Endothelial cell of umbilical vein (primary cell): ENCODE results near the gene TPM1.

Experiments used
- CTCF ChIP-seq, 2 donors: IDR thresholded peaks; 1 replicate in 1 of 2; 2 replicates in 1 of 2; pipeline ENCODE4 v1.5.1; 2011; ENCODE audit warnings: low read length in 2 of 2, mild to moderate bottlenecking in 2 of 2, moderate library complexity in 2 of 2, control low read depth in 1 of 2, inconsistent platforms in 1 of 2, low read depth in 1 of 2; ENCODE audit not compliant: insufficient read depth in 1 of 2; ENCODE audit errors: extremely low read depth in 1 of 2
- POLR2A ChIP-seq: IDR thresholded peaks from 2 replicates; pipeline ENCODE4 v1.6.1; 2012; ENCODE audit warnings: low read depth, mild to moderate bottlenecking, control low read depth, low read length

DNA sequence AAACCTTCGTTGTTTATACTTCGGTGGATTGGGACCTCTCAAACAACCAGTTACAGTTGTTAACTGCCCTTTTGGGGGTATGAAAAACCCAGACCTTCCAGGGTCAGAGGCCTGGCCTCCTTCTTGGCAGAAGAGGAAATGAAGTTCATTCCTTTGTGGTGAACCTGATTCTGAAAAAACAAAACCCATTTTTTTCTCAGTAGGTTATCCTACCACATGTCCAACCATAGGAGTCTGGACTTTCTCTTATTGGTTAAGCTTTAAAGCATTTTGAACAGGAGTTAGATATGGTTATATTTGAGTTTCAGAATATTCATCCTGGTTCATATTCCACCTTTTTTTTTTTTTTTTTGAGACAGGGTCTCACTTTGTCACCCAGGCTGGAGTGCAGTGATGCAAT, 71.9 kb downstream of the TPM1 start:
- TF ChIP-seq POLR2A (no peak), CTCF (IDR thresholded peaks at IDR 0.05; ENCODE audit: extremely low read depth in 1 of 2, insufficient read depth in 1 of 2, low read depth in 1 of 2, low read length in 2 of 2) (no peak)
